Measurements from ENCODE around the gene DGAT2. TPM values are rescaled to one million over a fixed set of nuclear protein-coding genes. Genes with fewer than 3 reads are reported as not detected.

The DGAT2 gene
- total RNA-seq, 1 donor from 2014 or later, result 0.76 TPM

GRCh38 chr11:75767793-75768111 is 826 bp upstream of the DGAT2 start:
- Mint-ChIP-seq H3K36me3 (ENCODE audit: unreplicated experiment) (no peaks in the 10 kb centered on the region), H3K9me3 (ENCODE audit: unreplicated experiment) (peaks cover 7% of the 10 kb centered on the region), H3K4me3 (ENCODE audit: unreplicated experiment) (peak overlapping the region; percentile 78), H3K4me1 (ENCODE audit: low read depth, unreplicated experiment) (no peaks in the 10 kb centered on the region), H3K27ac (ENCODE audit: unreplicated experiment) (no peak overlapping the region), H3K27me3 (ENCODE audit: unreplicated experiment) (peaks cover 10% of the 10 kb centered on the region)
- no peak for TF ChIP-seq CTCF (IDR thresholded peaks at IDR 0.05; ENCODE audit: partially characterized antibody, unreplicated experiment)
- no peak for DNase-seq

- DNase-seq, result no peak
- Mint-ChIP-seq H3K36me3 (ENCODE audit: unreplicated experiment) (no peaks in the 10 kb centered on the region), H3K9me3 (ENCODE audit: unreplicated experiment) (peaks cover 10% of the 10 kb centered on the region), H3K27me3 (ENCODE audit: unreplicated experiment) (peaks cover 10% of the 10 kb centered on the region), H3K27ac (ENCODE audit: unreplicated experiment) (no peak overlapping the region), H3K4me3 (ENCODE audit: unreplicated experiment) (peak overlapping the region; percentile 52), H3K4me1 (ENCODE audit: low read depth, unreplicated experiment) (no peaks in the 10 kb centered on the region)
- TF ChIP-seq CTCF (IDR thresholded peaks at IDR 0.05; ENCODE audit: partially characterized antibody, unreplicated experiment), result no peak
Measured at GRCh38 chr11:75768909-75769771, 562 bp downstream of the DGAT2 start.

- H3K4me1 Mint-ChIP-seq (ENCODE audit: low read depth, unreplicated experiment), result no peaks in the 10 kb centered on the region
- no peaks in the 10 kb centered on the region for H3K36me3 Mint-ChIP-seq (ENCODE audit: unreplicated experiment)
- no peak overlapping the region for H3K27ac Mint-ChIP-seq (ENCODE audit: unreplicated experiment)
- no peak overlapping the region for H3K4me3 Mint-ChIP-seq (ENCODE audit: unreplicated experiment)
- H3K27me3 Mint-ChIP-seq (ENCODE audit: unreplicated experiment), result peaks cover 10% of the 10 kb centered on the region
- H3K9me3 Mint-ChIP-seq (ENCODE audit: unreplicated experiment), result peaks cover 10% of the 10 kb centered on the region
- no peak for DNase-seq
- no peak for TF ChIP-seq CTCF (IDR thresholded peaks at IDR 0.05; ENCODE audit: partially characterized antibody, unreplicated experiment)
Measured at GRCh38 chr11:75770102-75770501, 1.5 kb downstream of the DGAT2 start.

GRCh38 chr11:75771646-75772410 is 3.2 kb downstream of the DGAT2 start:
- Mint-ChIP-seq H3K4me3 (ENCODE audit: unreplicated experiment) (no peak overlapping the region), H3K27ac (ENCODE audit: unreplicated experiment) (no peak overlapping the region), H3K9me3 (ENCODE audit: unreplicated experiment) (peaks cover 10% of the 10 kb centered on the region), H3K36me3 (ENCODE audit: unreplicated experiment) (no peaks in the 10 kb centered on the region), H3K27me3 (ENCODE audit: unreplicated experiment) (peaks cover 5% of the 10 kb centered on the region), H3K4me1 (ENCODE audit: low read depth, unreplicated experiment) (no peaks in the 10 kb centered on the region)
- TF ChIP-seq CTCF (IDR thresholded peaks at IDR 0.05; ENCODE audit: partially characterized antibody, unreplicated experiment), result no peak
- DNase-seq, result no peak

All from glutamatergic neuron (in vitro differentiated cells).